Fibroblast of gingiva (primary cell): ENCODE results near the gene PTCH2.
"Not testable (repeated sequence)": the region's sequence is repeated elsewhere in the genome, so short reads cannot be mapped to it uniquely, and the experiment has no call there.

ENCODE experiments used
- DNase-seq: peaks from one replicate; pipeline ENCODE4 v3.0.0-alpha.2; 2011; ENCODE audit warnings: low read depth

The PTCH2 gene

DNA sequence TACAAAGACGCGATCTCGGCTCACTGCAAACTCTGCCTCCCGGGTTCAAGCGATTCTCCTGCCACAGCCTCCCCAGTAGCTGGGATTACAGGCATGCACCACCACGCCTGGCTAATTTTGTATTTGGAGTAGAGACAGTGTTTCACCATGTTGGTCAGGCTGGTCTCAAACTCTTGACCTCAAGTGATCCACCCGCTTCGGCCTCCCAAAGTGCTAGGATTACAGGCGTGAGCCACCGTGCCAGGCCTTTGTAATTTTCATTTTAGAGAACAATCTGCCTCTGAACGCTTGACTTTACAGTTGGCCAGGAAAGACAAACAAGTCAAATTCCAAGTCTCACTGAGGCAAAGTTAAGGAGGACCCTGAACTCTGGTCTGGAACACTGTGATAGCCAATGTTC is 4.8 kb downstream of the PTCH2 start:
- DNase-seq = not testable (repeated sequence)

DNA sequence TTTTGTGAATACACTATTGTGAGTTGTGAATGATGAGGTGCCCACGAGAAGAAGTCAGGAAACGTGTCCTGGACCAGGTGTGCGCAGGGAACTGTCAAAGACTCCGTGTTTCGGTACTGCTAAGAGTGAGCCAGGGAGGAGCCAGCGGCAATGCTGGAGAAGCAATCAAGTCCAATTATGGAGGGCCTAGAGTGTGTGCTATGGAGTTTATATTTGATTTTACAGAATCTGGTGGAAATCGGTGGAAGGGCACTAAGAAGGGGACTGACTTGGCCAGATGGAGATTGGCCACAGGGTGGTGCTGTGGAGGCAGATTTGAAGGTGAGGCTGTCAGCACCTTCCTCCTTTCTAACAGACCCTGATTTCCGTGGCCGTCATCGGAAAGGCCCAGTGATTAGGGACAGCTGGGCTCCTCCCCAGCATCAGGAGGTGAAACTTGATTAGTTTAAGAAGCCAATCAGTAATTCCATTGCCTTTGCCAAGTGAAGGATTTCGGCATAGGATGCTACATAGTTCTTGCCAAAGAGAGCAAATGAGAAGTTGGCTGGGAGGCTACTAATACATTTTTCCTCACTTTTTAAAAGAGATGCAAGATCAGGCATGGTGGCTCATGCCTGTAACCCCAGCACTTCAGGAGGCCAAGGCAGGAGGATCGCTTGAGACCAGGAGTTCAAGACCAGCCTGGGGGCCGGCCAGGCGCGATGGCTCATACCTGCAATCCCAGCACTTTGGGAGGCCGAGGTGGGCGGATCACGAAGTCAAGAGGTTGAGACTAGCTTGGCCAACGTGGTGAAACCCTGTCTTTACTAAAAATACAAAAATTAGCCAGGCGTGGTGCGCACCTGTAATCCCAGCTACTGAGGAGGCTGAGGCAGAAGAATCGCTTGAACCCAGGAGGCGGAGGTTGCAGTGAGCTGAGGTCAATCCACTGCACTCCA is 7.0 kb downstream of the PTCH2 start:
- peak; percentile 87 for DNase-seq

- no peak for DNase-seq
Observed at GRCh38 chr1:44834328-44834727, 8.7 kb downstream of the PTCH2 start.

GRCh38 chr1:44832056-44832705 is 10.9 kb downstream of the PTCH2 start:
- no peak for DNase-seq

DNA sequence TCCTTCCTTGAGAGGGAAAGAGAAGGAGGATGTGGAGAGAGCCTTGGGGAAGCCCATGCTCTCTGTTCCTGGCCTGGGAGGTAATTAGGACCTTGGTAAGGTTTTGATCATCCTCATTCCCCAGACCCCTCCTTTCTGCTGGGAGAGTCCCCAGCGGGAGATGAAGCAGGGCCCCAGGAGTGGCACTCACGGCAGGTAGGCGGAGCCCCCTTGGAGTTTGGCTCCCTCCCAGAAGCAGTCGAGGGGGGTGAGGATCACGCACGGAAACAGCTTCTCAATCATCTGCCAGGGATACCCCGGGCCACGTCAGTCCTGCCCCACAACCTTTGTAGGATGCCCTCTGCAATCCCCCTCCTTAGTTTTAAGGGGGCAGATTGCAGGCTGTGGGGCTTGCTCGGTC is 11.5 kb downstream of the PTCH2 start:
- no peak for DNase-seq

DNA sequence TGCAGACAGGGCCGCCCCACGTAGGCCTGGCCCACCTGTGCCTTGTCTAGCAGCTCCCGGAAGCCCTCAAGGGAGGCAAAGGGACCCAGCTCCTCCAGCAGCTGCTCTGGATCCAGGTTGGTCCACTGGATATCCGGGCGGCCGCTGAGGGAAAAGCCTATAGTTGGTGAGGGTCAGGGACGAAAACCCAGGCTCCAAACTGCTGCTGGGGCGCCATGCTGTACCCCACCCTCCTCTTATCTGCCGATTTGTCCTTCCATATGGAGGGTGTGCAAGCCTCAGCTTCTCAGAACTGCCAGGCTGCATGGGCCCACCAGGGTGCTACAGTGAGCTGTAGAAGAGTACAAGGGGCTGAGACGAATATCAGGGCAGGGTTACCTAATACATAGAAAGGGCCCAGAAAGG is 12.2 kb downstream of the PTCH2 start:
- no peak for DNase-seq

GRCh38 chr1:44829506-44830384 is 13.3 kb downstream of the PTCH2 start:
- no peak for DNase-seq

DNA sequence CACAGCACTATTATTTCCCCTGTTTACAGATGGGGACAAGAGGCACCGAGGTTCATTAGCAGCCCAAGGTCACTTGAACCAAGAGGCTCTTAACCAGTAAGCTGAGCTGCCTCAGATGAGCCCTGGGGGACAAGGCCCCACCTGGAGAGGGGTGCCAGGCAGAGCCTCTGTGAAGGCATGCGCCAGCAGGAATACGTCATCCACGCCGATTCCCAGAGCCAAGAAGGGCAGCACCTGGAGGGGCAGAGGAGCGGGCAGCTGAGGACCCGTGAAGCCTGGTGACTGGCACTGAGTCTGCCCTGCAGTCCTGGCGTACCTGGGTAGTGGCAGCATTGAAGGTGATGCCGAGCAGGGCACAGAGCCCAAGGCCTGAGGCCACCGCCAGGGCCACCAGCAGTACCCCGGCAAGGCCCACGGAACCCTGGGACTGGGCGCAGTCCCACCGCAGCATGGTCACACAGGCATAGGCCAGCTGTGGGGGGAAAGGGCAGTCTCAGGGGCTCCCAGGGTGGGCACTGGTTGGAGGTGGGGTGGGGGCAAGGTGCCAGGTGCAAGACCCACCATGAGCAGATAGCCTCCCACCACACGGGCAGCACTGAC is 14.1 kb downstream of the PTCH2 start:
- DNase-seq = no peak

DNA sequence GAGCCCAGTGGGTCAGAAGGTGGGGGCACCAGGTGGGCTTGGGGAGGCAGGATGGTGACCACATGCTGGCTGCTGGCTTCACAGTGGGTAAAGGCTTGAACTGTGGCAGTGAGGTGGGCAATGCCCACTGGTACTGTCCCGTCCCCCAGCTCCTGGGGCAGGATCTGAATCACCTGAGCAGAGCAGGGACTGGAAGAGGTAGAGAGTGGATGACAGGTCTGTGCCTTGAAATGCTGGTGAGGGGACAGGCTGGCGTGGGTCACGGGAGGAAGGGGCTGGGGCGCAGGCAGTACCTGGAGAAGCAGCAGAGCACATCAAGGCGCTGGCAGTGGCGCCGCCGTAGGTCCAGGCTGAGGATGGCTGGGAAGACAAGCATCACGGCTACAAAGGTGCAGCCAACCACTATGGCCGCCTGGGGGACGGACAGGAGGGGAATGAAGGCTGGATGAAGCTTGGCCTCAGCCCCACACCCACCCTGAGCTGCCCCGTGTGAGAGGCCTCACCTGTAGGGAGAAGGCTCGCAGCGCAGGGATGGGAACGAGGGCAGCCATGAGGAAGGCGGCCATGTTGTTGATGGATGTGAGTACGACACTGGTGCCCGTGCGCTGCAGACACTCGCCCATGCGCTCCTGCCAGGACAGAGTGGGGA is 14.9 kb downstream of the PTCH2 start:
- no peak for DNase-seq

DNA sequence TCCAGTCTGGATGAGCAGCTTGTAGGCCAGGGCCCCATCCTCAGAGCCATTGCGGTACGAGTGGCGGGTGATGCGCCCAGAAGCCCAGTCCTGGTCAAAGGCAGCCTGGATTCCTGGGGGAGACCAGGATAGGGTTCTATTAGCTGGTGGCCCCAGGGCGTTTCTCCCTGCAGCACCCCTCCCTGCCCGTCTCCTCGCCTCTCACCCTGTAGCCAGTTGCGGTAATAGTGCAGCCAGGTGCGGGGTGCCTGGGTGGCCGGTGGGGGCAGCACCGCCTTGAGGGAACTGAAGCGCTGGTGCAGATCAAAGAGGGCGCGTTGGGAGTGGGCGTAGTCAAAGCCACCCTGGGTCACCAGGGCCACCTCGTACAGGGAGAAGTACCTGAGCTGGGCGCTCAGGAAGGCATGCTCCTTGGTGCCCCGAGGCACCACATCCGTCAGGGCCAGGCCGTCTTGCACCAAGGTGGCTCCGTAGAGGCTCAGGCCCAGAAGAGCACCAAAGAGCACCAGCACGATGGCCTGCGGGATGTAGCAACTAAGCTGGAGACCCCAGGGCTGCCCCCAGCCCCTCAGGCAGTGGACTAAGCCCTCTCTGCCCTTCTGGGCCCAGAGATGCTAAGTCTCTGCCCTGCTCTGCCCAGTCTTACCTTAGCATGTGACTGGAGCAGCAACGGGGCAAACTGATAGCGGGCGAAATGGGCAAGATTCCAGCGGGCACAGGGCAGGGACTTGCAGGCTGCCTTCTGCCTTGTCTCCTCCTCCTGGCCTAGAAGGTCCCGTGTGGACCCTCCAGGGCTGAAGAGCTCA is 15.7 kb downstream of the PTCH2 start:
- DNase-seq = no peak

DNA sequence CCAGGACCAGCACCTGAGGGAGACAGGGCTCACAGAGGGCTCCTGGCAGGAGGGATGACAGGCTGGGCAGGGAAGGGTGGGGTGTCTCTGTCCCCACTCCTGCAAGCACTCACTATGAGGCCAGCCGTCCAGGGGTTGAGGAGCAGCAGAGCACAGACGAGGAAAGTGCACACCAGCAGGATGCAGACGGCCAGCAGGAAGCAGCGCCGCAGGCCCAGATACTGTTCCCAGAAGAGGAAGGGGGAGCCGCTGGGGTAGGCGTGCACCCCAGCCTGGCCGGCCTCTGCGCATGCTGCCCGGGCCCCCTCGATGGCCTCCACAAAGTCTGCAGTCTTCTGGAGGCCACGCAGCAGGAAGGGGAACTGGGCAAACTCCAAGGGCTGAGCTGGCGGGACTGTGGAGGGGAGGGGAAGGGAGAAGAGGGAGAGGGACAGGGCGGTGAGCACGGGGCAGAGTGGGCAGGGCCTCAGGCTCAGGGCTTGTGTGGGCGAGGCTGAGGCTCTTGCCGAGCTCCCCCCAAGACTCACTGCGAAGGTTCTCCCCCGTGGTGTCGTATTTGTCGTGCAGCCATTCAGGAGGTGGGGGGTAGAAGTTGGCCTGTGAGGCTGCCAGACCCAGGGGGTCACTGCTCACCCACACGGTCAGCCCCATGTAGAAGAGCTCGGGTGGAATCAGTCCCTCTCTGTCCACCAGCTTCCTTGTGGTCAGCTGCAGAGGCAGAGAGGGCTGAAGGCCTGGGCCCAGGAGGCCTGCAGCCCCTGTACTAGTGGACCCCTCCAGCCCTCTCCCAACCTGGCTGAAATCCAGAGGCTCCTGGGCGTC is 16.5 kb downstream of the PTCH2 start:
- no peak for DNase-seq

DNA sequence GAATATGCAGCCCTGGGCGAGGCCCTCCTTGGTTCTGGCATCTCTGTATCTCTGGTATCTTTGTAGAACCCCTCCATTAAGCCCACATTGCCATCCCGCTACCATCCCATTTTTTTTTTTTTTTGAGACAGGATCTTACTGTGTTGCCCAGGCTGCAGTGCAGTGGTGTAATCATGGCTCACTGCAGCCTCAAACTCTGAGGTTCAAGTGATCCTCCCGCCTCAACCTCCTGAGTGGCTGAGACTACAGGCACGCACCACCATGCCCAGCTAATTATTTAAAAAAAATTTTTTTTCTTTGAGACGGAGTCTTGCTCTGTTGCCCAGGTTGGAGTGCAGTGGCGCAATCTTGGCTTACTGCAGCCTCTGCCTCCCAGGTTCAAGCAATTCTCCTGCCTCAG is 18.7 kb downstream of the PTCH2 start:
- DNase-seq = not testable (repeated sequence)

DNA sequence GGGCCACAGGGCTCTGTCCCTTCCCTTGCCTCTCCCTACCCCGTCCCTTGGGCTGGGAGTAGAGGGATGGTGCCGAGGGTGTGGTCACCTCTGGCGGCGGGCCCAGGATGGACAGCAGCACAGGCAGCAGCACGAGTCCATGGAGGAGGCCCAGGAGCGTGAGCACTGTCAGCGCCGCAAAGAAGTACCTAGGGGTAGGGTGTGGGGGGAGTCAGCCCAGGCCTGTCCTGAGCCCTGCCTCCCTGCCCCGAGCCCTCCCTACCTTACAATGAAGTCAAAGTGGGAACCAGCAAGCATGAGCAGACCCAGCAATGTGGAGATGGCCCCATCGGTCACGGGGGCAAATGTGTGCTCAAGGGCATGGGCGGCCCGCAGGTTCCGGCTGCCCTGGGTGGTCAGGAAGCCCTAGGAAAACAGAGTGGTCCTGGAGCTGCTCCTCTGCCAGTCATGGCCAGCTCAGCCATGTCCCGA is 20.0 kb downstream of the PTCH2 start:
- DNase-seq = no peak

GRCh38 chr1:44822131-44822701 is 20.8 kb downstream of the PTCH2 start:
- no peak for DNase-seq

DNA sequence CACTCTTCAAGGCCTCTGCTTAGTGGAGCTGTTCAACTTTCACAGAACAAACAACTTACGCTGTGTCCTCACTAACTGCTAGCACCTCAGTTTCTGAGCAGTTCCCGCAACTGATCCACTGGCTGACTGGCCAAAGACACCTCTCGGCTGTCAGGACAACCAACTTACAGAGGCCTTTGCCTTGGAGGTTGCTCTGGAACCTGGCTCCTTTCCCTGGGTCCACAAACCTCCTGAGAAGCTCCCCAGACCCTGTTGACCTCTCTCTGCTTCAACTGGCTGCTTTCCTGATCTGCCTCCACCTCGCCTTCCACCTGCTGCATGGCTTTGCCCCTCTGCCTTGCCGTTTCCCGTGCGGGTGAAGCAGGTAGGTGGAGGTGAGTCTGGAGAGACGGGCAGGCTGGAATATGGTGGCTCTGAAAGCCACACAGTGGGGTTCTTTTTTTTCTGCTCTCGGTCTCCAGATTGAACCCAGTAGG is 21.8 kb downstream of the PTCH2 start:
- DNase-seq = no peak

DNA sequence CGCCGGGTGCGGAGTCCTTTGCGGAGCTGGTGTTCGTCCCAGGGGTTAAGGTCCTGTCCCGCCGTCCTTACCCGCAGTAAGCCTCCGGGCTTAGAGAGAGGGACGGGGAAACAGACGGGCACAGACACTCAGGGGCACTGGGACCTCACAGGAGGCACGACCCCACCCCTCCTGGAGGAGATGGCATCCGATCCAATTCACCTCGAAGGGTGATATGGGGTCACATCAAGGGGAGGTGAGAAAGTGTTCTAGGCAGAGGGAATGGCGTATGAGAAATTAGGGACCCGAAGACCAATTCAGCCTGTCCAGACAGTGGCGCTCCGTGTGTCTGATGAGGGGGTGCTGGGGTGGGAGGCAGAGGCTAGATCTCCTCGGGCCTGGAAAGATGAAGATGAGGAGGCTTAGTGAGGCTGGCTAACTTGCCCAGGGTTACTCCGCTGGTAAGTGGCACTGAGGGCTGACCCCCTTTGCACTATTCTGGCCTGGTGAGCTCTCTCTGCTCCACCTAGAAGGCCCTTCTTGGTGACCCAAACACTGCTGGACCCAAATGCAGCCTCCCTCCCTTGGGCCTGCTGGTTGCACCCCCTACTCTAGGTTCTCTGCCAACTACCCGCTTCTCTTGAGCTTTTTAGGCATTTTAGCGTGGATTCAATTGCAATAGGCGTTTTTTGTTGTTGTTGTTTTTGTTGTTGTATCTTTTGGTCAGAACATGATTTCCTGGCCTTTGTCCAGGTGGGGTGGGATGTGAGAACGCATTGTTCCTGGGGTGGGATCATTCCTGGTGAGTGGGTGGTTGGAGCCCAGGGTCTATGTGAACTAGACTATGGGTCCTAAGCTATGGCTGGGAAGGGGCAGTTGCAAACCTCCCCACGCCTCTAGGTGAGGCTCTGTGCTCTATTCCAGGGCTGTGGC is 22.5 kb downstream of the PTCH2 start:
- DNase-seq = no peak

GRCh38 chr1:44819608-44820327 is 23.3 kb downstream of the PTCH2 start:
- DNase-seq = peak; percentile 93
